HL-60 (cell line): ENCODE results near the gene BLM.
A peak's percentile ranks its signal among the peaks of the same experiment; 100 is the strongest.
"Not testable (repeated sequence)": the region's sequence is repeated elsewhere in the genome, so short reads cannot be mapped to it uniquely, and the experiment has no call there.

Experiments
- DNase-seq, 2 experiments: peaks; one replicate each; pipeline ENCODE4 v3.0.0-alpha.2; 2010 to 2020; ENCODE audit warnings: low read depth in 1 of 2, low spot score in 1 of 2
- H3K27ac ChIP-seq: fragments of 250-450 bp; sonication (Bioruptor Pico); replicated peaks from 2 replicates; pipeline ENCODE4 v1.5.1; 2020; ENCODE audit warnings: mild to moderate bottlenecking, moderate library complexity
- H3K27me3 ChIP-seq: fragments of 250-450 bp; sonication (Bioruptor Pico); 2 replicates; pipeline ENCODE4 v1.5.1; 2021; ENCODE audit warnings: mild to moderate bottlenecking, moderate library complexity; ENCODE audit not compliant: insufficient read depth, poor library complexity, severe bottlenecking
- H3K4me3 ChIP-seq: replicated peaks from 2 replicates; pipeline ENCODE4 v1.5.1; 2011; ENCODE audit warnings: mild to moderate bottlenecking, control low read depth, low read length; ENCODE audit not compliant: insufficient read depth
- GABPA ChIP-seq: IDR thresholded peaks from 2 replicates; pipeline ENCODE4 v1.6.1; 2012; ENCODE audit warnings: low read depth
- POLR2AphosphoS5 ChIP-seq: IDR thresholded peaks from 2 replicates; pipeline ENCODE4 v1.6.1; 2012; ENCODE audit warnings: low read depth
- SPI1 ChIP-seq: IDR thresholded peaks from 2 replicates; pipeline ENCODE4 v1.6.1; 2012; ENCODE audit warnings: low read depth, mild to moderate bottlenecking, borderline replicate concordance
- TF ChIP-seq, protein P1 (sequence below): IDR thresholded peaks from one replicate; pipeline ENCODE4 v1.5.1; 2011; ENCODE audit warnings: low read length, control low read depth, inconsistent platforms; ENCODE audit not compliant: insufficient read depth
- TF ChIP-seq, protein P2 (sequence below): IDR thresholded peaks from 2 replicates; pipeline ENCODE4 v1.6.1; 2012; ENCODE audit warnings: low read depth; ENCODE audit not compliant: insufficient replicate concordance

BLM gene

GRCh38 chr15:90845201-90845949, 128.2 kb downstream of the BLM start:
- Histone ChIP-seq H3K4me3 (no peak overlapping the region), H3K27me3 (no peaks in the 10 kb centered on the region), H3K27ac (peak overlapping the region; percentile 70)
- DNase-seq: peak in 1 of 2 experiments; percentile 87
- no peak for TF ChIP-seq SPI1
- TF ChIP-seq, protein P1, sequence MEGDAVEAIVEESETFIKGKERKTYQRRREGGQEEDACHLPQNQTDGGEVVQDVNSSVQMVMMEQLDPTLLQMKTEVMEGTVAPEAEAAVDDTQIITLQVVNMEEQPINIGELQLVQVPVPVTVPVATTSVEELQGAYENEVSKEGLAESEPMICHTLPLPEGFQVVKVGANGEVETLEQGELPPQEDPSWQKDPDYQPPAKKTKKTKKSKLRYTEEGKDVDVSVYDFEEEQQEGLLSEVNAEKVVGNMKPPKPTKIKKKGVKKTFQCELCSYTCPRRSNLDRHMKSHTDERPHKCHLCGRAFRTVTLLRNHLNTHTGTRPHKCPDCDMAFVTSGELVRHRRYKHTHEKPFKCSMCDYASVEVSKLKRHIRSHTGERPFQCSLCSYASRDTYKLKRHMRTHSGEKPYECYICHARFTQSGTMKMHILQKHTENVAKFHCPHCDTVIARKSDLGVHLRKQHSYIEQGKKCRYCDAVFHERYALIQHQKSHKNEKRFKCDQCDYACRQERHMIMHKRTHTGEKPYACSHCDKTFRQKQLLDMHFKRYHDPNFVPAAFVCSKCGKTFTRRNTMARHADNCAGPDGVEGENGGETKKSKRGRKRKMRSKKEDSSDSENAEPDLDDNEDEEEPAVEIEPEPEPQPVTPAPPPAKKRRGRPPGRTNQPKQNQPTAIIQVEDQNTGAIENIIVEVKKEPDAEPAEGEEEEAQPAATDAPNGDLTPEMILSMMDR: no peak
- TF ChIP-seq, protein P2, sequence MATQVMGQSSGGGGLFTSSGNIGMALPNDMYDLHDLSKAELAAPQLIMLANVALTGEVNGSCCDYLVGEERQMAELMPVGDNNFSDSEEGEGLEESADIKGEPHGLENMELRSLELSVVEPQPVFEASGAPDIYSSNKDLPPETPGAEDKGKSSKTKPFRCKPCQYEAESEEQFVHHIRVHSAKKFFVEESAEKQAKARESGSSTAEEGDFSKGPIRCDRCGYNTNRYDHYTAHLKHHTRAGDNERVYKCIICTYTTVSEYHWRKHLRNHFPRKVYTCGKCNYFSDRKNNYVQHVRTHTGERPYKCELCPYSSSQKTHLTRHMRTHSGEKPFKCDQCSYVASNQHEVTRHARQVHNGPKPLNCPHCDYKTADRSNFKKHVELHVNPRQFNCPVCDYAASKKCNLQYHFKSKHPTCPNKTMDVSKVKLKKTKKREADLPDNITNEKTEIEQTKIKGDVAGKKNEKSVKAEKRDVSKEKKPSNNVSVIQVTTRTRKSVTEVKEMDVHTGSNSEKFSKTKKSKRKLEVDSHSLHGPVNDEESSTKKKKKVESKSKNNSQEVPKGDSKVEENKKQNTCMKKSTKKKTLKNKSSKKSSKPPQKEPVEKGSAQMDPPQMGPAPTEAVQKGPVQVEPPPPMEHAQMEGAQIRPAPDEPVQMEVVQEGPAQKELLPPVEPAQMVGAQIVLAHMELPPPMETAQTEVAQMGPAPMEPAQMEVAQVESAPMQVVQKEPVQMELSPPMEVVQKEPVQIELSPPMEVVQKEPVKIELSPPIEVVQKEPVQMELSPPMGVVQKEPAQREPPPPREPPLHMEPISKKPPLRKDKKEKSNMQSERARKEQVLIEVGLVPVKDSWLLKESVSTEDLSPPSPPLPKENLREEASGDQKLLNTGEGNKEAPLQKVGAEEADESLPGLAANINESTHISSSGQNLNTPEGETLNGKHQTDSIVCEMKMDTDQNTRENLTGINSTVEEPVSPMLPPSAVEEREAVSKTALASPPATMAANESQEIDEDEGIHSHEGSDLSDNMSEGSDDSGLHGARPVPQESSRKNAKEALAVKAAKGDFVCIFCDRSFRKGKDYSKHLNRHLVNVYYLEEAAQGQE: no peak
- no peak for TF ChIP-seq GABPA
- TF ChIP-seq POLR2AphosphoS5: no peak

GRCh38 chr15:90849424-90849823, 132.3 kb downstream of the BLM start:
- not testable (repeated sequence) for H3K4me3 ChIP-seq, H3K27me3 ChIP-seq

GRCh38 chr15:90851114-90851513, 134.0 kb downstream of the BLM start:
- TF ChIP-seq GABPA (no peak), SPI1 (no peak), POLR2AphosphoS5 (no peak)
- TF ChIP-seq, protein P2: no peak
- TF ChIP-seq, protein P1: no peak
- Histone ChIP-seq H3K27me3 (no peaks in the 10 kb centered on the region), H3K4me3 (no peak overlapping the region), H3K27ac (no peak overlapping the region)
- DNase-seq: no peak

More at GRCh38 chr15:90849424-90849823, 132.3 kb downstream of the BLM start:
- not testable (repeated sequence) for H3K27ac ChIP-seq, DNase-seq

DNA sequence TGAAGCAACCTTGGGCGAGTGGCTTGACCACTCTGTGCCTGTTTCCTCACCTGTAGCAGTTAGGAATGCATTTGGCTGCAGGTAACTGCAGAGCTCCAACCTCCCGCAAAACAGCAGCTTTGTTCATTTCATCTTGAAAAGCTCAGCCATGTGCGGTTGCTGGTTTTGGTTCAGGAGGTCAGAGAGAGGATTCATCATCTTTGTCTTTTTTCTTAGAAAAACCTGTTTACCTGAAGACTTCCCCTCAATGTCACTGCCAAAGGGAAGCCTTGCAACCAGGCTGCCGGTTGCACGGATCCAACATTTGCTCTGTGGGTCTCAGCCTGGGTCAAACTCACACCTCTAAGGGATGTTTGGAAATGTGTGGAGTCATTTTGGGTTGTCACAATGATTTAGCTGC, 134.8 kb downstream of the BLM start:
- DNase-seq: no peak
- Histone ChIP-seq H3K27ac (no peak overlapping the region), H3K27me3 (no peaks in the 10 kb centered on the region), H3K4me3 (no peak overlapping the region)
- TF ChIP-seq GABPA: no peak
- TF ChIP-seq, protein P2: no peak
- TF ChIP-seq SPI1: no peak
- no peak for TF ChIP-seq POLR2AphosphoS5
- TF ChIP-seq, protein P1: no peak
